HG02970 (cell line): ENCODE data around the gene TRAPPC2L.

ENCODE experiments used
- ATAC-seq: cut with Tn5 transposase; IDR thresholded peaks from one replicate; pipeline ENCODE4 v1.9.1; 2021; ENCODE audit warnings: mild to moderate bottlenecking, moderate library complexity, moderate number of reproducible peaks; ENCODE audit not compliant: unreplicated experiment, low FRiP score

TRAPPC2L gene

DNA sequence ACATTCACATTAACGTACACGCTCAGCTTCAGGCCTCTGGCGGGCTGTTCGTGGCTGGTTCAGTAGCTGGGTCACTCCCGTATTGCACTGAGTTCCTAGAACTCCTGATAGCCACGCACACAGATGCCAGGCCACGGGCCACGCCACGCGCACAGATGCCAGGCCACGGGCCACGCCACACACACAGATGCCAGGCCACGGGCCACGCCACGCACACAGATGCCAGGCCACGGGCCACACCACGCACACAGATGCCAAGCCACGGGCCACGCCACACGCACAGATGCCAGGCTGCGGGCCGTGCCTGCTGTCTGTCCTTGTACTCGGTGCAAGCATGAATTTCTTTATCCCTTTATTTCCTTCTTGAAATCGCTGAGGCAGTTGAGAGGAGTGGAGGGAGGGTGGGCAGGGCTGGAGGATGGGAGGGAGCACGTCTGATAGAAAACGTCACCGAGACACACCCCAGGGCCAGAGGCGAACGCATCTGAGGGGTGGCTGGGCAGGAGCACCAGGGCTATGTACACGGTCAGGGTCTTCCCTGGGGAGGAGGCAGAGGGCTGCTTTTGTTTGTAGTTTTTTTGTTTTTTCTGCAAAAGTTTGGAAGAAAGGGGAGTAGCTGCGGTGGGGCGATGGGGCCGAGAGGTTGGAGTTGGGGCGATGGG is 18.1 kb downstream of the TRAPPC2L start:
- no peak for ATAC-seq

DNA sequence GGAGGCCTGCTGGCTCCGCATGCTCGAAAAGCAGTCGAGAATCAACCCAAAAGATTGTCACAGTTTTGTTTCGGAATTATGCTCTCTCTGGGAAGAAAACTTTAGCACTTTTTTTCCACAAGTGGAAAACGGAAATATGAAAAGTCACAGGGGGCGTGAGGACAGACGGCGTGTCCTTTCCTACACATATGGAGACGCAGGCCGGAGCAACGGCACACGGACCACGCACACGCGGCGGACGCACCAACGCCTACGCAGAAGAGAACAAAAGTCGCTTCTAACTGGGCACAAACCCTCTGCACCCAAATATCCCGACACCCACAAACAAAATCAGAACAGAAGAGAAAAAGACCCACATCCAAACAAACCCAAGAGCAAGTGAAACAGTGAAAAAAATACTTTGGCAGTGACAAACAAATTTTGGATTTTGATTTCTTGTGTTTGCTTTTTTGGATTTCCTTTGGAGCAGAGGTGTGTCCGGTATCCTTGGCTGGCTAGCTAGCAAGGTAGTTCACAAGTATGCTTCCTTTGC is 18.8 kb downstream of the TRAPPC2L start:
- ATAC-seq, result no peak

DNA sequence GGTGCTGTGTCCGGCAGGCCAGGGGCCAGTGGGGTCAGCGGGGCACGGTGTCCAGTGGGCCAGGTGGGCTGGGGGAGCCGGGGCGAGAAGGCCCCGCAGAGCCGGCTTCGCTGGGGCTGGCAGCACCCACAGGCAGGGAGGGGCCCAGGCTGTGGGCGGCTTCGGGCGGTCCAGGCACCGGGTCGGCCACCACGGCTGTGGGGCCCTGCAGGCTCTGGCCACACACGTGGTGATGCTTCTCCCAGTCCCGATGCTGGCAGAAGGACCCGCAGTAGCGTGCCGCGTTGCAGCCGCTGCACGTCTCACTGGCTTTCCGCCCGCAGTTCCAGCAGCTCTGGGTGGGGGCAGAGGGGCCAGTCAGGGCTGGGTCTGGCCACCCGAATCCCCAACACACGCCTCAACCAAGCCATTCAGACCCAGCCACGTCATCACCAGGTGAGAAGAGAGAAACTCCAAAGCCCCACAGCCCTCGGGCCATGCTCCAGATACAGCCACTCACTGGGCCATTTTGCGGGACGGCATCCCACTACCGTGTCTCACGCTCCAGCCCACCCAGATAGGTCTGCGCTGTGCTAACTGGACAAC is 20.1 kb downstream of the TRAPPC2L start:
- no peak for ATAC-seq

DNA sequence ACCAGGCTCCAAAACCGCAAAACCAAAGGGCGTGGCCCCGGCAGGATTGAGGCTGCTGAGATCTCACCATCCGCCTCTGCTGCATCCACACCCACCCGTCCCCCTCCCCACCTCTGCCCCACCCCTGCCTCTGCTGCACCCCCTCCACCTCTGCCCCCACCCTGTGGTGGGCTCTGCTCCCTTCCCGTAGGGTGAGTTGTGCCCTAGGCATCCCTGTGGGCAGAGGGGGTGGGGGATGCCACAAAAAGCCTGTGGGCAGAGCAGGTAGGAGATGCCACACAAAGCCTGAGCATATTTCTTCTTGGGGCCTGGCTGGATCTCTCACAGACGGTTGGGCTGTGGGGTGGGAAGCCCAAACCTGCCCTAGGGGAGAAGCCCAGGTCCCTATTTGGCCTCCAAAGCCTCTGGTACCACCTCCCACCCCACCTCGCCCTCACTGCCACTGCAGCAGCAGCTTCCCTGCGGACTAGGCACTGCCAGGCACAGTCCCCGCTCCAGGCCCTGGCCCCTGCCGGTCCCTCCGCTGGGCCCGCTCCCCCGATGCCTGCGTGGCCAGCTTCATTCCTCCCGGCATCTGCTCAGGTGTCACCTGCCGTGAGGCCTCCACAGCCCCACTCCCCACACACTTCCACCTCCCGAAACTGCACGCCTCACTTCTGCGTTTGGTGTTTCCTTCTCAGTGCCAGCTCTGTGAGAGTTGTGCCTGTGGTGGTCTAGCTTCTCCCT is 20.8 kb downstream of the TRAPPC2L start:
- no peak for ATAC-seq

DNA sequence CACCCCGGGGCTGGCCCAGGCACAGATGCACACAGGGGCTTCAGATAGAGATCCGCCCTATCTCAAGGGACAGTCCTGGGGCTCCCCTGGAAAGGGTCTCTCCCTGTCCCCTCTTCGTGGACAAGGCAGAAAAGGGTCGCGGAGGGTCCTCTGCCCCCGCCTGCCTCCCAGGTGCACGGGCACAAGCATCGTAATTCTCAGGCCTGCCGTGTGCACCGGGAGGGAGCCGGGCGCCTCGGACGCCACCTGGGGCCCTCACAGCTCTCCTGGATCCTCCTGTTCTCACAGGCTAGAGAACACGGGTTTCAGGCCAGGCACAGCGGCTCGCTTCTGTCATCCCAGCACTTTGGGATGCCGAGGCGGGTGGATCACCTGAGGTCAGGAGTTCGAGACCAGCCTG is 21.4 kb downstream of the TRAPPC2L start:
- ATAC-seq, result no peak

DNA sequence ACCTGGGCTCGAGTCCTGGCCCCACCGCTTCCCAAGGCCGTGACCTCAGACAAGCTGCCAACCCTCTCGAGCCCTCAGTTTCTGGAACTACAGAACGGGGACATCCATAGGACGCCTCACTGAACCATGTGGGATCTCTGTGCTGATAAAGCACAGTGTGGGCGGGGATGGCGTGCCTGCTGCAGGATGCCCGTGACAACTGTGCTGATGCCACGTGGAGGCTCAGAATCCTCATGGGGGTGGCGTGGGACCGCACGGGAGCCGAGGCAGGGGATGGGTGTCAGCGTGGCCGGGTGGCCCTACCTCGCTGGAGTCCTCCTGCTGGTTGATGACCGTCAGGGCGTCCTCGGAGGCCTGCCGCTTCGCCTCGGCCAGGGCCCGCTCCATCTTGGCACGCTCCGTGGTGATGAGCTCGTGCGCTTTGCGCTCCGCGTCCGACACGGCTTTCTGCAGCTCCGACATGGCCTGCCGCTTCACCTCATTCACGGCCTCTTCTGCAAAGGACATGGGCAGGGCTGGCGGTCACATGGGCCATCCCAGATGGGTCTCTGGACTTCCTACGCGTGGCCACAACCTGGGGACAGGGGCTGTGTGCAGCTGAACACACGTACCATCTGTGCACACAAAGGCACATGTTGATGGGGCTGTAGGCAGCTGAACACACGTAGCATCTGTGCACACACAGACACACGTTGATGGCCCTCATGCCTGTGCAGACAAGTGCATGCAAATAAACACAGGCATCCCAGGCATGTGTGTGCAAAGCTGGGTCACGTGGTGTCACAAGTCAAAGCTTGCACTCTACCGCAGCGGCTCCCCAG is 22.2 kb downstream of the TRAPPC2L start:
- no peak for ATAC-seq

DNA sequence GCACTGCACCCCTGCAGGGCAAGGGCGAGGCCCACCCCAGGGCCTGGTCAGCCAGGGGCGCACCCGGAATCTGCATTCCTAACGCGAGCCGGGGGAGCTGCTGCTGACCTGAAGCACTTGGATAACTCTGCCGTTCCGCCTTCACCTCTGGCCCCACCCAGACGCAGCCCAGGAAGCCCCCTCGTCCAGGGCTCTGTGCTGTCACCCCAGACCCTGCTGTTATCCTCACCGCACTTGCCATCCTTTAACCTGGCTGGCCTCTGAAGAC is 22.8 kb downstream of the TRAPPC2L start:
- ATAC-seq, result no peak

DNA sequence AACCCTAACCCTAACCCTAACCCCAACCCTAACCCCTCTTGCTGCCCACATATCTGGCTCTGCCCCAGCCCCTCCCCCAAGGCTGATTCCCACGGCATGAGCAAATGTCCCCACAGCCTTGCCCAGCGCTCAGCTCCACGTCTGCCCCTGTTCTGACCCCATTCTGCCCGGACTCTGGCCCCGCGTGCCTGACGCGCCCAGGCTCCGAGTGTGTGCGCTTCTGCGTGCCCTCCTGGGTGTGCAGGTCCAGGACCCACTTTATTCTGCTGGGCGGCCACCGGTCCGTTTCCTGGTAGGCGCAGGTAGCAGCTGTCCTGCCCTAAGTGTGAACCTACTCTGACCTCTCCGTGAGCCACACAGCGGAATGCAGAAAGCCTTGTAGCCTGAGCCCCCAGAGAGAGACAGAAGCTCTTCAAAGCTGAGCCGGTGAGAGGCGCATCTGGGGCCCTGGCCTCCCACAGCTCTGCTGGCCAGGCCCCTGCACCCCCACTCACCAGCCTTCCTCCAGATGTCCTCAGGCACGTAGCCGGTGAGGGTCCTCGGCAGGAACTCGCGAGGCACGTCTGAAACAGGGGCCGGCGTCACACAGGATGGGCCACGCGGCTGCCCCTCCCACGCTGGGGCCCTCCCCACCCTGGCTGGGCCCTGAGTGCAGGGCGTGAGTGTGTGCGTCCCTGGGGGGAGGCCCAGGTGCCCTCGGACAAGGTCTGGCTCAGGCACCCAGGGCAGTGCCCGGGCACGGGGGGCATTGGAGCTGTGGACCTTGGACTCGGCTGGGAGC is 23.5 kb downstream of the TRAPPC2L start:
- no peak for ATAC-seq

DNA sequence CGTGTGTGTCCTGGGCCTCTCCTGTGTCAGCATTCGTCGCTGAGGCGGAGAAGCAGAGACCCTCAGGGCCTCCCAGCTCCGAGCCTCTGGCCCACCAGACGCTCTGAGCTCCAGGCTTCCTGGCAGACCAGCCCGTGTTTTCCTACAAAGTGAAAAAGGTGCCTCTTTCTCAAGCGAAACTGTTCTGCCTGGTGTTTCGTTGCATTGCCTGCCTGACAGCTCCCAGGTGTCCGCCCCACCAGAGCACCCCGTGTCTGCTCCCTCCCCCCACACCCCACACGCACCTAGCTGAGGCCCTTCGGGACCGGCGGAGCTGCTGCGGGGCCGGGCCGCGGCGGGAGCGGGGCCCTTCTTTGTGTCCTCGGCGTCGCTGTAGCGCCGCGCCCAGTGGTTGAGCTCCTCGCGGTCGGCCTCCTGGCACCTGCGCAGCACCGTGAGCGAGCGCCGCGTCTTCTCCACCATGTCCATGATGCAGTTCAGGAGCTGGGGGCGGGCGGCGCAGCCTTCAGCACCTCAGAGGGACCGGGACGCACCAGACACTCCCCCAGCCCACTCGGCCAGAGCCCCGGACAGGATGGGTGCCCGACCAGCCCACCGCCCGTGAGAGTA is 24.2 kb downstream of the TRAPPC2L start:
- ATAC-seq, result no peak

DNA sequence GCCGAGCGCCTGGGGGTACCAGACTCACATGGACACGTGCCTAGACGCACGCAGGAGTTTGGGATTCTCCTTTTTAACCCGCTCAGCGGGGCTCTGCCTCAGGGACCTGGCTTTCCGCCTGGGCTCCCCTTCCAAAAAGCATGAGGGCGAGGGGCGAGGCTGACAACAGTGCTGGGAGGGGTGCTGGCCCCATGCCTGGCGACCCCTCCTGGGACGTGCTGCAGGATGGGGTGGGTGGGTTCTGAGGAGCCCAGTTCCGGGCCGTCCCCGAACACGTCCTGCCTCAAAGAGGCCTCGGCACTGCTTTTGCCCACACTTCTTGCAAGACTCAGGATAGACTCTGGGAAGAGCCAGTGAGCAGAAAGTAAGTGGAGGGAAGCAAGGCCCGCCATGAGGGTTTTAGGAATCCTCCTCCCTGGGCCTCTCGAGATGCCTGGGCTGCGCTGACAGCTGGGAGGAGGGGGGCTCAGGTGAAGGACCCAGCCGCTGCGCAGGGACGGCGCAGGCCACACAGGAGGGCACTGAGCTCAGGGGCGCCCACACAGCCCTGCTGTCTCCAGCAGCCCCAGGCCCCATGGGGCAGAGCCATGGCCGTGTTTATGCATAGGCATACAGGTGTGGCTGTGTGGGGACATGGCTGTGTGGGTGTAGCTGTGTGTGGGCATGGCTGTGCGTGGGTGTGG is 24.9 kb downstream of the TRAPPC2L start:
- no peak for ATAC-seq

DNA sequence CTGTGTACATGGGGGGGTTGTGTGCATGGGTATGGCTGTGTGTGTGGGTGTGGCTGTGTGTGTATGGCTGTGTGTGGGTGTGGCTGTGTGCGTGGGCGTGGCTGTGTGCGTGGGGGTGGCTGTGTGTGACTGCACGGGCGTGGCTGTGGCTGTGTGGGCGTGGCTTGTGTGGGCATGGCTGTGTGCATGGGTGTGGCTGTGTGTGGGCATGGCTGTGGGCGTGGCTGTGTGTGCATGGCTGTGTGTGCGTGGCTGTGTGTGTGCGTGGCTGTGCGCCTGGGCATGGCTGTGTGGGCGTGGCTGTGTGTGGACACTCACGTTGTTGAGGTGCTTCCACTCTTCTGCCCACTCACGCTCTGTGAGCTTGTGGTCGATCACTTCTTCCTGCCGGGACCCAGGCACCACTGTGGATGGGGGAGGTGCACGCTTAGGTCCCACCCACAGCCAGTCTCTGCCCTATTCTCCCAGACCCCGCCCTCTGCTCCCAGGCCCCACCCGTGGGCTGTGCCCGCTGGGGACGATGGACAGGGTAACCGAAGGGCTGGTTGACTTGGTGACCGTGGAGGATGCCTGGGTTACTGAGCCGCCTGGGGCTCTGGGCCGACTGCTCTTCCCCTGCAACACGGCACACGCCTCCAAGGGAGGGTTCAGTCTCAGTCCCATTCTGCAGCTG is 25.6 kb downstream of the TRAPPC2L start:
- no peak for ATAC-seq

DNA sequence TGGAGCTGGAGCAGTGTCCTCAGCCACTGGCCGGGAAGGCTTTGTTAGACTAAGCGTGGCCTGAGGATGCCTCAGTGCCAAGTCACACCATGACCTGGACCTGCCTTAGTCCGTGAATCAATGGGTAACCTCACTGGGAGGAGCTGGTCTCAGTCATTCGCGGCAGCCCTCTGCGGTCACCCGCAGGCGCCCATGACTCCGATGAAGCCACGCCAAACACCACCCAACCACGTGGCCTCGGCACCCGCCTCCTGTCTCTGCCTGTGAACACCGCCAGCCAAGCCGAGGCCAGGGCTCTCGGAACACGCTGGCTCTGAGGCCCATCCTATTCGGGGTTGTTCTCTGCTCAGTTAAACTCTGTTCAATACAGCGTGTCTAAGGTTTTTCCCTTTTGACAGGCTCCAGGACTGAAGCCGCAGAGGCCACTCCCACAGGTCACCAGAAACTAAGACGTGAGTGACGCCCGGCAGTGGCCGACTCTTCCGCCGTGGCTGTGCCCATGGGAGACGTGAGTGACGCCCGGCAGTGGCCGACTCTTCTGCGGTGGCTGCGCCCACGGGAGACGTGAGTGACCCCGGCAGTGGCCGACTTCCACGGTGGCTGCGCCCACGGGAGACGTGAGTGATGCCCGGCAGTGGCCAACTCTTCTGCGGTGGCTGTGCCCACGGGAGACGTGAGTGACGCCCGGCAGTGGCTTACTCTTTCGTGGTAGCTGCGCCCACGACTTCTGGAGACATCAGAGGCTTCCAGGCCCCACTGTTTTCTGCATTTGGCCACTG is 26.4 kb downstream of the TRAPPC2L start:
- ATAC-seq, result no peak

DNA sequence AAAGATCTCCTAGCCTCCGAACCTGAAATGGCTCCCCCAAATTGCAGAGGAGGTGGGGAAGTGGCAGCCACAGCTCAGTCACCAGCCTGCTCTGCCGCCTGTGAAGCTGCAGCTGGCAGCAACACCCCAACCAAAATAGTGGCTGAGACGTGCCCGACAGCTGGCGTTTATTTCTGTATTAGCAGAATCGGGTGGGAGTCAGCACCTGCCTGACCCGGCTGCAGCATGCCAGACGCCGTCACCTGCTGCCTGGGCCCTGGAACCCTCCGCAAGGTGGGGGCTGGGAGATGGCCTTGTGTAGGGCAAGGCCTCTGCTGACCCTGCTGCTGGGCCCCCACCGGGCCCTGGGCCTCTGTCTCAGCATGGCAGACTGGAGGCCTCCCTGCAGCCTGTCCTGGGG is 27.0 kb downstream of the TRAPPC2L start:
- ATAC-seq, result no peak

DNA sequence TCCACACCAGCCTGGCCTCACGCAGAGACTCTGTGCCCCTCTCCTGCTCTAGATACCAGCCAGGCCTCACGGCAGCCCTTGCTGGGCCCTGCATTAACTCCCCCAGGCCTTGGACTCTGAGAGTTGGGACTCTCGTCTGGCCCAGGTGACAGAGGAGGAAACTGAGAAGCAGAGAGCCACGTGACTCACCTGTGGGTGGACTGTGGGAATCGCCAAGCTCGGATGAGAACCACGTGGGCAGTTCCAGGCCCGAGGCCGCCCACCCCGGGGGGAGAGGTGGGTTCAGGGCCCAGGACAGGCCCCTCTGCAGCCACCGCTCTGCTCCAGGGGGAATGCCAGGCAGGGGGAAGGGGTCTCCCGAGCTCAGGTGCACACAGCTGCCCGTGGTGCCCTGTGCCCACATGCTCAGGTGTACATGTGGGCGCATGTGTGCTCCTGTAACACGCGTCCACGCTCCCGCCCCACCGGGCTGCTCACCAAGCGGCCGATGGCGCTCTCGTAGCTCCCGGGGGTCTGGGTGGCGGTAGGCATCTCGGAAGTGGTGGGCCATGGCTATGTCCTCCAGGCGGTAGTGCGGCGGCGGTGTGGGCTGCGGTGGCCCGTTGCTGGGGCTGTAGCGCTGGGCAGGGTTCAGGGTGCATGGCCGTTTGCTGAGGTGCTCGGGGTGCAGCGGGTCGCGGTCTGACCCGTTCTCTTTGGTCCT is 27.8 kb downstream of the TRAPPC2L start:
- ATAC-seq, result no peak

DNA sequence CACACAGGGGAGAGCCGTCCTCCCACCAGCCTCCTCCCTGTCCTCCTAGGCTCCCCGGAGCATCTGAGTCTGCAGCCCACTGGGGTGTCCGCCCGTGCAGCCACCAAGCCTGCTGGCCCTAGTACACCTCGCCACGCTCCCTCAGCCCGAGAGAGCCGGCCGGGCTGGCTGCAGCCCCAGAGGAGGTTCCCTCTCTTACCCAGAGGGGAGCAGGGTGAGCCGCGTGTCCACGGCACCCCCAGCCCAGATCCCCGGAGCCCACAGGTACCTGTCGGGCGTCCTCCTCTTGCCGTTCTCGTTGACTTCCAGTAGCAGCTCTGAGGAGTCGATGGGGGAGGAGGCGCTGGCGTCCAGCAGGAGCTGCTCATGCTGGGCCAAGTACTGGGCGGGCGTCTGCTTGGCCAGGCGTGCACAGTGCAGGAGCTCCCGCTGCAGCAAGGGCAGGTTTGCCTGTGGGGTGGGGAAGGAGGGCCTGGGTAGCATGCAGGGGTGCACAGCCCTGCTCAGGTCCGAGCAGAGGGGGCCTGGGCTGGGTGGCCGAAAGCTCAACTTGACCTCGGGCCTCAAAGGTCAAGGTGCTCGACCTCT is 28.9 kb downstream of the TRAPPC2L start:
- no peak for ATAC-seq

DNA sequence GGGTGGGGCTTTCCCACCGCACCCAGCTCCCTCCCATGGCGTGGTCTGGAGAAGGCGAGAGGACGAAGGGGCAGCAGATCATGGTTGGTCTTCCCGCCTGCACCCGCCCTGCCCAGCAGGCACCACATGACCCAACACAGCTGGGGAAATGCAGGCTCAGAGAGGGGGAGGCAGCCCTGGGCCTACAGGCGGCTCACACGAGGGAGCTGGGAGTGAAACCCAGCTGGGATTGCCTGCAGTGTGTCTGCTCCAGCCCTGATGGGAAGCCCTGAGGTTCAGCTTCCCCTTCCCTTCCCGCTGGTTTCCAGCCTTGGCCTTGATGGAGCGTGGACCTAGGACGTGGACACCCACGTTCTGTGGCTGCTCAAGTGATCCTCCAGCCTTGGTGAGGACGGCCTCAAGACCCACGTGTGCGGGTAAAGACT is 29.5 kb downstream of the TRAPPC2L start:
- no peak for ATAC-seq
